ENCODE results near the gene NMUR1. TPM values are rescaled to one million over a fixed set of nuclear protein-coding genes. Genes with fewer than 3 reads are reported as not detected.

NMUR1 gene
- polyA plus RNA-seq, 1 of the 3 experiments (the other 2 are of a cell fraction): not detected

DNA sequence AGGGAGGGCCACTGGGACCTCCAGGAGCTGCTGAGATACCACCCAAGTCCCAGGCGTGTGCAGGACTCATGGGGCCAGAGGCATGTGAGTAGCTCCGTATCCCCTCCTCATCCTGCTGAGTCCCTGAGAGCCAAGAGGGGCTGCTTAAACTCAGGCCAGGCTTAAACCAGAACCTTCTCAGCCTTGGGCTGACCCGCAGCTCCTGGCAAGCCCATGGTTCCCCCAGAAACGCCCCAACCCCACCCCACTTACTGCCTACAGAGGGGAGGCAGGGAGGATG, 2.5 kb upstream of the NMUR1 start:
- TF ChIP-seq NFIC (IDR thresholded peaks at IDR 0.05; ENCODE audit: borderline replicate concordance) (no peak), TCF12 (IDR thresholded peaks at IDR 0.05) (no peak), TEAD4 (IDR thresholded peaks at IDR 0.05; ENCODE audit: borderline replicate concordance, insufficient read depth) (no peak), RXRA (IDR thresholded peaks at IDR 0.05; ENCODE audit: borderline replicate concordance, low read depth) (no peak)
- TF ChIP-seq, protein P1, sequence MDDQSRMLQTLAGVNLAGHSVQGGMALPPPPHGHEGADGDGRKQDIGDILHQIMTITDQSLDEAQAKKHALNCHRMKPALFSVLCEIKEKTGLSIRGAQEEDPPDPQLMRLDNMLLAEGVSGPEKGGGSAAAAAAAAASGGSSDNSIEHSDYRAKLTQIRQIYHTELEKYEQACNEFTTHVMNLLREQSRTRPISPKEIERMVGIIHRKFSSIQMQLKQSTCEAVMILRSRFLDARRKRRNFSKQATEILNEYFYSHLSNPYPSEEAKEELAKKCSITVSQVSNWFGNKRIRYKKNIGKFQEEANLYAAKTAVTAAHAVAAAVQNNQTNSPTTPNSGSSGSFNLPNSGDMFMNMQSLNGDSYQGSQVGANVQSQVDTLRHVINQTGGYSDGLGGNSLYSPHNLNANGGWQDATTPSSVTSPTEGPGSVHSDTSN (IDR thresholded peaks at IDR 0.05): no peak
- TF ChIP-seq, protein P2, sequence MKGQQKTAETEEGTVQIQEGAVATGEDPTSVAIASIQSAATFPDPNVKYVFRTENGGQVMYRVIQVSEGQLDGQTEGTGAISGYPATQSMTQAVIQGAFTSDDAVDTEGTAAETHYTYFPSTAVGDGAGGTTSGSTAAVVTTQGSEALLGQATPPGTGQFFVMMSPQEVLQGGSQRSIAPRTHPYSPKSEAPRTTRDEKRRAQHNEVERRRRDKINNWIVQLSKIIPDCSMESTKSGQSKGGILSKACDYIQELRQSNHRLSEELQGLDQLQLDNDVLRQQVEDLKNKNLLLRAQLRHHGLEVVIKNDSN (IDR thresholded peaks at IDR 0.05; ENCODE audit: borderline replicate concordance, low read depth): no peak
- H3K9me2 ChIP-seq: no peaks in the 10 kb centered on the region
- no peak overlapping the region for H3K4me2 ChIP-seq
- CTCF ChIA-PET: interaction anchor here (1.5 to 2.7 kb wide), 6 partner anchors 15 to 181 kb away, joined by 3 to 13 read pairs (median 8); no protein-coding TSS in a partner anchor
- no peaks in the 10 kb centered on the region for H3K79me2 ChIP-seq (ENCODE audit: insufficient read depth)
- H3K4me1 ChIP-seq (ENCODE audit: control insufficient read depth in 1 of 2, insufficient read depth in 2 of 2, low read depth in 1 of 2, low read length in 1 of 2): no peaks in the 10 kb centered on the region; a peak in 1 of 4 replicates
- POLR2A ChIA-PET: interaction anchor here (1.8 kb wide), 1 partner anchor 69 kb away, joined by 4 read pairs; the partner anchor contains the start of gene NCL
- no peak overlapping the region for H2AFZ ChIP-seq (ENCODE audit: low read depth)
- DNase-seq: no peak
- WGBS (ENCODE audit: low lambda C conversion rate): 60% methylated on average over 1 of the region's 4 CpGs
- no peaks in the 10 kb centered on the region for H3F3A ChIP-seq (replicated peaks; ENCODE audit: insufficient read depth)
- H3K9ac ChIP-seq: no peak overlapping the region
- H3K36me3 ChIP-seq (replicated peaks in 1 of 2; ENCODE audit: control insufficient read depth in 1 of 2, insufficient read depth in 2 of 2, low read length in 1 of 2): no peaks in the 10 kb centered on the region
- no peaks in the 10 kb centered on the region for H4K20me1 ChIP-seq (ENCODE audit: insufficient read depth)
- H3K27me3 ChIP-seq (ENCODE audit: insufficient read depth): peaks cover 11% of the 10 kb centered on the region; the same call in 1 of the 2 replicates
- no peak overlapping the region for H3K27ac ChIP-seq (ENCODE audit: low read depth in 2 of 2, low read length in 1 of 2)
- no peak overlapping the region for H3K4me3 ChIP-seq (ENCODE audit: low read depth in 2 of 2, low read length in 1 of 2)
- H3K9me3 ChIP-seq: no peaks in the 10 kb centered on the region

DNA sequence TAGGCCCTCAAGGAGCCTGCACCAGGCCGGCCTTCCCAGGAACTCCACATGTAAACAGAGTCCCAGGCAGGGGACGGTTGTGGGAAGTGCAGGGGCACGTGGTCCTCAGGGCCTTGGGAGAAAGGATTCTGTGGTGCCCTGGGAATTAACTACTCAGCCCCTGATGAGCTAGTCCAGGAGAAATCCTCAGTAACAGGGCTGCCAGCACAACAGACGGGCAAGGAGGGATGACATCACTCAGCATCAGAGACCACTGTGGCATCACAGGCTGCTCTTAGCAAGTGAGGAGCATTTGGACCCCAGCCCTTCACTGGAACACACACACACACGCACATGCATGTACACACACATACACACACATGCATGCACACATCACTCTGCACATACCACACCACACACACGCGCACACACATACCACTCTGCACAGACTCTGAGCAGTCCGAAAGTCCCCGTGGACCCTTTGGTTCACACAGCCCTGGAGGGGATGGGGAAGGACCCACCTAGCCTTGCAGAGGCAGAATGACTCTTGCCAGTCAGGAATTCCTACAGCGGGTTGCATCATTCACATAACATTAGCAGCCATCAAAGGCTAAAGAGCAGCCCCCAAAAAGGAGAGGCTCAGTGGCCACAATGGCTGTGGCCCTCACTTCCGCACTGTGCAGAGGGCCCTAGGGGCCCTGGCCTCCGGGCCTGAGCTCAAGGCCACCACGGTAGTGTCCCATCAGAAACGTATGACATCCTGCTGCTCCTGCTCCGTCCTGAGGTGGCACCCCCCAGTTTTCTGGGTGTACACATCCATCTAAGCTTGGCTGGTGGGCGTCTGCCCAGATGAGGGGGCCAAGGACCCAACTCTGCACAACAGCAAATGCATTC, 1.9 kb upstream of the NMUR1 start:
- H3K4me3 ChIP-seq (ENCODE audit: low read depth in 2 of 2, low read length in 1 of 2): no peak overlapping the region
- no peak overlapping the region for H2AFZ ChIP-seq (ENCODE audit: low read depth)
- DNase-seq: no peak
- ChIA-PET CTCF (interaction anchor here (0.6 to 2.7 kb wide), 9 partner anchors 9 to 182 kb away, joined by 3 to 15 read pairs (median 7); no protein-coding TSS in a partner anchor), POLR2A (interaction anchor here (0.8 to 1.8 kb wide), 2 partner anchors 21 to 68 kb away, joined by 3 to 4 read pairs; partner anchors contain the start of gene NCL)
- H3K9me2 ChIP-seq: no peaks in the 10 kb centered on the region
- no peak for TF ChIP-seq FOXM1 (IDR thresholded peaks at IDR 0.05; ENCODE audit: low read depth)
- TF ChIP-seq RFX5 (IDR thresholded peaks at IDR 0.05; ENCODE audit: low read length): no peak
- no peak for TF ChIP-seq NRF1 (IDR thresholded peaks at IDR 0.05; ENCODE audit: low read depth, low read length)
- TF ChIP-seq MEF2A (IDR thresholded peaks at IDR 0.05; ENCODE audit: borderline replicate concordance, low read depth): no peak
- TF ChIP-seq ELF1 (IDR thresholded peaks at IDR 0.05): no peak
- no peak overlapping the region for H3K27ac ChIP-seq (ENCODE audit: low read depth in 2 of 2, low read length in 1 of 2)
- H3K4me1 ChIP-seq (ENCODE audit: control insufficient read depth in 1 of 2, insufficient read depth in 2 of 2, low read depth in 1 of 2, low read length in 1 of 2): no peaks in the 10 kb centered on the region; a peak in 1 of 4 replicates
- H3K27me3 ChIP-seq (ENCODE audit: insufficient read depth): peaks cover 11% of the 10 kb centered on the region; the same call in 1 of the 2 replicates
- no peaks in the 10 kb centered on the region for H4K20me1 ChIP-seq (ENCODE audit: insufficient read depth)
- no peaks in the 10 kb centered on the region for H3K79me2 ChIP-seq (ENCODE audit: insufficient read depth)
- H3K4me2 ChIP-seq: no peak overlapping the region
- H3K9me3 ChIP-seq: no peaks in the 10 kb centered on the region
- H3K36me3 ChIP-seq (replicated peaks in 1 of 2; ENCODE audit: control insufficient read depth in 1 of 2, insufficient read depth in 2 of 2, low read length in 1 of 2): no peaks in the 10 kb centered on the region
- WGBS (ENCODE audit: low lambda C conversion rate): 87% methylated on average over 5 of the region's 16 CpGs
- no peaks in the 10 kb centered on the region for H3F3A ChIP-seq (replicated peaks; ENCODE audit: insufficient read depth)
- no peak overlapping the region for H3K9ac ChIP-seq

Data from SK-N-SH (cell line).